GM12878 (cell line): ENCODE data around the gene SYN1. TPM values are rescaled to one million over a fixed set of nuclear protein-coding genes. Genes with fewer than 3 reads are reported as not detected.

Experiments
- ATAC-seq: fragments of 200-7000 bp; cut with Tn5 transposase; 3 replicates; pipeline ENCODE4 v1.9.1; 2020; ENCODE audit warnings: mild to moderate bottlenecking, moderate library complexity
- BruUV-seq: library from RNA; stranded (reverse); fragments of 400-500 nt; replicated peaks from 2 replicates; lab custom pipeline; 2021; lab: Mats Ljungman, UMichigan
- CTCF ChIA-PET: fragments of 300-600 bp; sonication (Branson Sonifier 250); formaldehyde crosslinking; extraction: SDS; loops from one replicate; lab custom pipeline; 2021; ENCODE audit warnings: inconsistent platforms; lab: Yijun Ruan, JAX
- POLR2A ChIA-PET: fragments of 350-600 bp; formaldehyde crosslinking; extraction: SDS; loops from one replicate; lab custom pipeline; 2021; ENCODE audit warnings: inconsistent platforms; lab: Charles Lee
- RAD21 ChIA-PET: fragments of 300-600 bp; sonication (Branson Sonifier 250); formaldehyde crosslinking; loops from one replicate; lab custom pipeline; 2023; ENCODE audit warnings: antibody characterized with exemption; ENCODE audit not compliant: unreplicated experiment; lab: Charles Lee
- SMC1A ChIA-PET: fragments of 300-600 bp; sonication (Branson Sonifier 250); formaldehyde crosslinking; loops from one replicate; lab custom pipeline; 2023; ENCODE audit not compliant: unreplicated experiment, uncharacterized antibody; lab: Charles Lee
- DNase-seq: peaks from one replicate; pipeline ENCODE4 v3.0.0-alpha.2; 2011; ENCODE audit warnings: low read depth, low spot score
- FAIRE-seq: peaks from 3 replicates; lab custom pipeline; 2011; peaks lifted over from hg19 to GRCh38; lab: Jason Lieb, UNC
- H2AFZ ChIP-seq: 2 replicates; pipeline ENCODE4 v1.6.0; 2011; ENCODE audit warnings: low read depth, low read length, control low read depth; ENCODE audit not compliant: control insufficient read depth
- H3K27ac ChIP-seq: 2 replicates; pipeline ENCODE4 v1.5.1; 2011; ENCODE audit warnings: control low read depth; ENCODE audit not compliant: control insufficient read depth, insufficient read depth
- H3K27me3 ChIP-seq, 2 experiments: replicated peaks in 1 of 2; 2 replicates each; pipeline versions ENCODE4 v1.6.0 to v1.6.1; 2011; ENCODE audit warnings: low read length in 1 of 2; ENCODE audit not compliant: control insufficient read depth in 2 of 2, insufficient read depth in 2 of 2
- H3K36me3 ChIP-seq, 2 experiments: 2 replicates each; pipeline ENCODE4 v1.5.1; 2011; ENCODE audit warnings: low read length in 1 of 2; ENCODE audit not compliant: control insufficient read depth in 2 of 2, insufficient read depth in 2 of 2
- H3K4me1 ChIP-seq: 2 replicates; pipeline ENCODE4 v1.6.1; 2011; ENCODE audit warnings: mild to moderate bottlenecking, low read length, moderate library complexity, mixed read lengths; ENCODE audit not compliant: control insufficient read depth, insufficient read depth
- H3K4me2 ChIP-seq: 2 replicates; pipeline ENCODE4 v1.6.0; 2011; ENCODE audit warnings: control low read depth; ENCODE audit not compliant: control insufficient read depth, insufficient read depth
- H3K4me3 ChIP-seq: fragments of 200-600 bp; sonication (generic); 2 replicates; pipeline ENCODE4 v1.5.1; 2016
- H3K79me2 ChIP-seq: 2 replicates; pipeline ENCODE4 v1.6.0; 2011; ENCODE audit warnings: low read length; ENCODE audit not compliant: control insufficient read depth, insufficient read depth
- H3K9ac ChIP-seq: 2 replicates; pipeline ENCODE4 v1.8.0; 2011; ENCODE audit warnings: low read length, control low read depth, mixed read lengths; ENCODE audit not compliant: control insufficient read depth, insufficient read depth
- H3K9me3 ChIP-seq: replicated peaks from 3 replicates; pipeline ENCODE4 v1.5.1; 2011; ENCODE audit warnings: mild to moderate bottlenecking, low read length; ENCODE audit not compliant: control insufficient read depth, insufficient read depth
- H4K20me1 ChIP-seq: 2 replicates; pipeline ENCODE4 v1.6.0; 2011; ENCODE audit not compliant: control insufficient read depth, insufficient read depth
- BCL3 ChIP-seq: IDR thresholded peaks from 2 replicates; pipeline ENCODE4 v1.6.1; 2011; ENCODE audit warnings: borderline replicate concordance, low read depth, mild to moderate bottlenecking, moderate library complexity, low read length; ENCODE audit not compliant: insufficient read depth, poor library complexity, severe bottlenecking
- CBX5 ChIP-seq: sonication (generic); IDR thresholded peaks from 2 replicates; pipeline ENCODE4 v1.6.1; 2016; ENCODE audit warnings: low read depth, moderate library complexity, mild to moderate bottlenecking, inconsistent platforms
- FOXM1 ChIP-seq: IDR thresholded peaks from 2 replicates; pipeline ENCODE4 v1.6.1; 2012; ENCODE audit warnings: low read depth, mild to moderate bottlenecking, inconsistent platforms, low read length, moderate library complexity
- IRF3 ChIP-seq: fragments of 450-650 bp; IDR thresholded peaks from 2 replicates; pipeline ENCODE4 v1.6.1; 2014; ENCODE audit warnings: mild to moderate bottlenecking
- MAX ChIP-seq: IDR thresholded peaks from 2 replicates; pipeline ENCODE4 v1.6.1; 2012; ENCODE audit warnings: low read depth, low read length, improper control_type of control experiment
- NFIC ChIP-seq: IDR thresholded peaks from 2 replicates; pipeline ENCODE4 v1.6.1; 2012; ENCODE audit warnings: low read depth, mild to moderate bottlenecking, inconsistent platforms, low read length, moderate library complexity
- NFYB ChIP-seq: IDR thresholded peaks from 2 replicates; pipeline ENCODE4 v1.6.1; 2011; ENCODE audit warnings: low read depth, mild to moderate bottlenecking, low read length, improper control_type of control experiment, moderate library complexity; ENCODE audit not compliant: insufficient read depth
- RCOR1 ChIP-seq: conservative IDR thresholded peaks from 2 replicates; pipeline ENCODE4 v1.6.1; 2012; ENCODE audit warnings: low read depth, low read length, improper control_type of control experiment
- SMARCA5 ChIP-seq: fragments of 450-650 bp; IDR thresholded peaks from 2 replicates; pipeline ENCODE4 v1.6.1; 2017; ENCODE audit warnings: mild to moderate bottlenecking
- ZBTB33 ChIP-seq: fragments of 450-650 bp; IDR thresholded peaks from 2 replicates; pipeline ENCODE4 v1.6.1; 2017; ENCODE audit warnings: mild to moderate bottlenecking
- WGBS: methylation state at CpG from one replicate; pipeline ENCODE4 v1.1.6; 2016; ENCODE audit warnings: low lambda C conversion rate; ENCODE audit not compliant: insufficient replicate concordance, insufficient coverage; ENCODE audit errors: missing lambda C conversion rate; 5-methylcytosine and 5-hydroxymethylcytosine counted together
- in situ Hi-C: fragments of 300-500 bp; cut with MboI; formaldehyde crosslinking; loops from 9 replicates; pipeline ENCODE4 v1.14.3; 2018; ENCODE audit warnings: mixed read lengths
- intact Hi-C: fragments of 100-400 bp; cut with micrococcal nuclease; formaldehyde crosslinking; loops from one replicate; pipeline ENCODE4 v1.14.2; 2022; ENCODE audit not compliant: unreplicated experiment
- polyA plus RNA-seq, 11 experiments: library from polyadenylated mRNA; depleted of rRNA in 4 of 11; unstranded in 6 of 11; stranded (reverse) in 5 of 11; fragments of >200 nt; fragmentation: Nextera tagmentation in 4 of 11; fragmentation: Illumina TruSeq in 1 of 11; extraction: Ambion mirVana in 4 of 11; extraction: Trizol in 1 of 11; gene quantifications; 1 replicate in 1 of 11; 2 replicates in 10 of 11; pipeline versions ENCODE4 v1.2.1 to v1.2.3, GENCODE V29; 2011 to 2016; ENCODE audit warnings: inconsistent platforms in 2 of 11, missing spikeins in 2 of 11, low read depth in 1 of 11
- total RNA-seq, 4 experiments: library from RNA; depleted of rRNA in 3 of 4; stranded (reverse); fragments of >200 nt in 3 of 4; fragmentation: Illumina TruSeq in 1 of 4; extraction: Trizol in 1 of 4; gene quantifications; 2 replicates each; pipeline versions ENCODE4 v1.2.1 to v1.2.3, GENCODE V29; 2013 to 2021

The SYN1 gene
- total and polyA plus RNA-seq, 10 of the 15 experiments (the other 5 are each of a cell fraction or from before 2014, with no cell fraction given), result 0.09 to 0.57 (median 0.16) TPM; not detected in 3

- Histone ChIP-seq H2AFZ (peak overlapping the region; percentile 1), H3K9me3 (no peaks in the 10 kb centered on the region), H3K9ac (no peak overlapping the region), H3K27ac (peak overlapping the region; percentile 86), H3K27me3 (no peaks in the 10 kb centered on the region), H3K4me1 (no peaks in the 10 kb centered on the region), H3K79me2 (peaks cover 11% of the 10 kb centered on the region), H3K36me3 (peaks cover 2 to 11% of the 10 kb centered on the region in 2 experiments; a peak in 3 of 4 replicates), H4K20me1 (no peaks in the 10 kb centered on the region), H3K4me3 (peak overlapping the region; percentile 70; the same call in 1 of the 2 replicates), H3K4me2 (0 out of 2 replicates have a peak overlapping the region, but pooled peaks have one; percentile 5)
- TSS peak; percentile 98 for BruUV-seq
- intact Hi-C loops, result loop anchor here (5.0 kb wide), 2 partner anchors 178 to 368 kb away; partner anchors contain the start of gene ZNF81
- ATAC-seq, result no peak
- WGBS, result 62% methylated on average over 8 of the region's 8 CpGs
- peak; percentile 64 for FAIRE-seq
- CTCF ChIA-PET, result no interaction called here
- SMC1A ChIA-PET, result no interaction called here
- TF ChIP-seq MAX, result peak; percentile 38; the same call in 1 of the 2 replicates
- TF ChIP-seq NFYB, result no peak
- POLR2A ChIA-PET, result no interaction called here
- in situ Hi-C loops, result loop anchor here (10.0 kb wide), 1 partner anchor 465 kb away; the partner anchor contains the start of gene UBA1
- DNase-seq, result no peak
- RAD21 ChIA-PET, result no interaction called here
Measured at GRCh38 chrX:47659421-47659726, 39.7 kb upstream of the SYN1 start.

- DNase-seq (peak; percentile 74), ATAC-seq (peak; percentile 96), FAIRE-seq (peak; percentile 94)
- intact Hi-C loops, result loop anchor here (1.0 to 5.0 kb wide), 3 partner anchors 9 to 368 kb away; partner anchors contain the start of genes ELK1 and ZNF81
- in situ Hi-C loops, result loop anchor here (10.0 kb wide), 1 partner anchor 464 kb away; the partner anchor contains the start of gene UBA1
- ChIA-PET POLR2A (no interaction called here), RAD21 (no interaction called here), CTCF (no interaction called here), SMC1A (no interaction called here)
- WGBS, result 32% methylated on average over 52 of the region's 54 CpGs
- Histone ChIP-seq H3K4me3 (peak within 1 kb of the TSS; percentile 70), H2AFZ (peak within 1 kb of the TSS; percentile 52), H3K27ac (peak within 1 kb of the TSS; percentile 86), H3K9ac (peak within 1 kb of the TSS; percentile 81), H4K20me1 (no peaks in the 10 kb centered on the region), H3K9me3 (no peaks in the 10 kb centered on the region), H3K4me2 (peak within 1 kb of the TSS; percentile 26), H3K79me2 (peaks cover 11% of the 10 kb centered on the region), H3K36me3 (peaks cover 2 to 11% of the 10 kb centered on the region in 2 experiments; a peak in 3 of 4 replicates), H3K27me3 (no peaks in the 10 kb centered on the region), H3K4me1 (no peaks in the 10 kb centered on the region)
- no TSS peak for BruUV-seq
- TF ChIP-seq BCL3 (no peak), CBX5 (no peak; the same call in 1 of the 2 replicates), ZBTB33 (no peak), IRF3 (no peak), SMARCA5 (no peak), FOXM1 (no peak), NFIC (no peak; the same call in 1 of the 2 replicates), RCOR1 (0 out of 2 replicates have a peak, but pooled peaks have one; percentile 41)
Measured at GRCh38 chrX:47658684-47659420, 39.2 kb upstream of the SYN1 start, which contains the start of gene UXT. UXT (minus strand) TSS chrX:47659180; CDS start chrX:47658927, 253 bp downstream.
